ENCODE measurements around the gene TTC21B.

- TF ChIP-seq CTCF (IDR thresholded peaks at IDR 0.05; ENCODE audit: poor library complexity) (no peak), EZH2 (IDR thresholded peaks at IDR 0.05; ENCODE audit: borderline replicate concordance) (no peak)
These were observed 56.5 kb downstream of the TTC21B start for GRCh38 chr2:165897074-165897473.
